ENCODE results near the gene MED20.
A peak's percentile ranks its signal among the peaks of the same experiment; 100 is the strongest.

Gene MED20

DNA sequence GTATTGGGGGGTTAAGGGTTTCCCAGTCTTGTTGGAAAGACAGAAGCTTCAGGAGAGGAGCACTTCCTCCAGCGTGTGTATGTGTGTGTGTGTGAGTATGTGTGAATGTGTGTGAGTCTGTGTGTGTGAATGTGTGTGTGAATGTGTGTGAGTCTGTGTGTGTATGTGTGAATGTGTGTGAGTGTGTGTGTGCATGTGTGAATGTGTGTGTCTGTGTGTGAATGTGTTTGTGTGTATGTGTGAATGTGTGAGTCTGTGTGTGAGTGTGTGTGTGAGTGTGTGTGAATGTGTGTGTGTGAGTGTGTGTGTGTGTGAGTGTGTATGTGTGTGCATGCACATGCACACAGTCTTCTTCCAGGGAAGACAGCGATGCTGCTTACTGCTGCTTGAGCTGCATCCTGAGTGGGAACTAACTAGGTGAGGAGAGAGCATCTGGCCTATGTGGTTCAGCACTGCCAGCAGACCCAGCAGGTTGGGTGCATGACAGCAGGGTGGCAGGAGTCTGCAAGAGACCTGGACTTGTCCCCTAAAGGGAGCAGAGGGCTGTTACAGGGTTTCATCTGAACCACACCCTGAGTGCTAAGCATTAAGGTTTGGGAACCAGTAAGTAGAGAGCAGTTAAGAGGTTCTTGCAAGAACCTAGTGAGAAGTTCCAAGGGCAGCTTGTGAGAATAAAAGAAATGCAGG is 43.4 kb upstream of the MED20 start:
- Histone ChIP-seq H3K4me2 (ENCODE audit: insufficient read depth, low read length) (no peak overlapping the region), H3K4me1 (ENCODE audit: insufficient read depth, low read length) (no peaks in the 10 kb centered on the region), H3K27me3 (ENCODE audit: insufficient read depth, low read length, poor library complexity) (no peaks in the 10 kb centered on the region), H4K20me1 (ENCODE audit: insufficient read depth, low read length) (no peaks in the 10 kb centered on the region), H3K36me3 (ENCODE audit: insufficient read depth, low read length) (peaks cover 5% of the 10 kb centered on the region; the same call in 1 of the 2 replicates), H3K9me3 (ENCODE audit: insufficient read depth, low read length, severe bottlenecking) (no peaks in the 10 kb centered on the region), H2AFZ (ENCODE audit: low read depth, low read length) (no peak overlapping the region), H3K27ac (ENCODE audit: low read length) (no peak overlapping the region; the same call in 1 of the 2 replicates), H3K79me2 (ENCODE audit: insufficient read depth, low read length) (peaks cover 7% of the 10 kb centered on the region; the same call in 1 of the 2 replicates), H3K9ac (ENCODE audit: low read depth, low read length) (no peak overlapping the region), H3K4me3 (ENCODE audit: low read depth in 1 of 2, low read length in 2 of 2) (no peak overlapping the region)
- peak; percentile 62 for ATAC-seq (ENCODE audit: insufficient read depth, low read depth)
- peak; percentile 31 for DNase-seq
- no peak for TF ChIP-seq EZH2 (IDR thresholded peaks at IDR 0.05; ENCODE audit: borderline replicate concordance, low read depth, low read length, severe bottlenecking)
- TF ChIP-seq, protein P1, sequence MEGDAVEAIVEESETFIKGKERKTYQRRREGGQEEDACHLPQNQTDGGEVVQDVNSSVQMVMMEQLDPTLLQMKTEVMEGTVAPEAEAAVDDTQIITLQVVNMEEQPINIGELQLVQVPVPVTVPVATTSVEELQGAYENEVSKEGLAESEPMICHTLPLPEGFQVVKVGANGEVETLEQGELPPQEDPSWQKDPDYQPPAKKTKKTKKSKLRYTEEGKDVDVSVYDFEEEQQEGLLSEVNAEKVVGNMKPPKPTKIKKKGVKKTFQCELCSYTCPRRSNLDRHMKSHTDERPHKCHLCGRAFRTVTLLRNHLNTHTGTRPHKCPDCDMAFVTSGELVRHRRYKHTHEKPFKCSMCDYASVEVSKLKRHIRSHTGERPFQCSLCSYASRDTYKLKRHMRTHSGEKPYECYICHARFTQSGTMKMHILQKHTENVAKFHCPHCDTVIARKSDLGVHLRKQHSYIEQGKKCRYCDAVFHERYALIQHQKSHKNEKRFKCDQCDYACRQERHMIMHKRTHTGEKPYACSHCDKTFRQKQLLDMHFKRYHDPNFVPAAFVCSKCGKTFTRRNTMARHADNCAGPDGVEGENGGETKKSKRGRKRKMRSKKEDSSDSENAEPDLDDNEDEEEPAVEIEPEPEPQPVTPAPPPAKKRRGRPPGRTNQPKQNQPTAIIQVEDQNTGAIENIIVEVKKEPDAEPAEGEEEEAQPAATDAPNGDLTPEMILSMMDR (IDR thresholded peaks at IDR 0.05; ENCODE audit: borderline replicate concordance, extremely low read depth, low read length, poor library complexity, severe bottlenecking): peak; percentile 9

DNA sequence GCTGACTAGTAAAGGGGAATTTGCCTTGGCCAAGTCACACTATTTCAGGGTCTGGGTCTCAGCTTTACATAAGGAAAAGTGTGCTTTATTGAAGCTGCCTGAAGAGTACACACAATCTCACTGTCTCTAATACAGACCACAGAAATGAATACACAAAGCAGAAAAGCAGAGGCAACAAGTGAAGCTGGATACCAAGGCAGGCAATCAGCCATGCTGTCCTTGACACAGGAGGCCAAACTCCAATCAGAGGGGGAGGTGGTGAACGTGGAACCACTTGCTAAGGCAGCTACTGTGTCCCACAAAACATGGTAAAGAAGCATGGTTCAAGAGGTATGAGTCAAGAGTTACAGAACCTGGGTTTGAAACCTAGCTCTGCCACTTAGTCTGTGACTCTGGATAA is 42.4 kb upstream of the MED20 start:
- H3K27me3 ChIP-seq (ENCODE audit: insufficient read depth, low read length, poor library complexity): no peaks in the 10 kb centered on the region
- no peak overlapping the region for H2AFZ ChIP-seq (ENCODE audit: low read depth, low read length)
- H3K4me1 ChIP-seq (ENCODE audit: insufficient read depth, low read length): no peaks in the 10 kb centered on the region
- no peak overlapping the region for H3K9ac ChIP-seq (ENCODE audit: low read depth, low read length)
- TF ChIP-seq, protein P1 (IDR thresholded peaks at IDR 0.05; ENCODE audit: borderline replicate concordance, extremely low read depth, low read length, poor library complexity, severe bottlenecking): no peak
- TF ChIP-seq EZH2 (IDR thresholded peaks at IDR 0.05; ENCODE audit: borderline replicate concordance, low read depth, low read length, severe bottlenecking): no peak
- no peaks in the 10 kb centered on the region for H3K9me3 ChIP-seq (ENCODE audit: insufficient read depth, low read length, severe bottlenecking)
- ATAC-seq (ENCODE audit: insufficient read depth, low read depth): no peak
- no peaks in the 10 kb centered on the region for H4K20me1 ChIP-seq (ENCODE audit: insufficient read depth, low read length)
- 0 out of 2 replicates have a peak overlapping the region, but pooled peaks have one; percentile 11 for H3K27ac ChIP-seq (ENCODE audit: low read length)
- H3K79me2 ChIP-seq (ENCODE audit: insufficient read depth, low read length): peaks cover 7% of the 10 kb centered on the region; the same call in 1 of the 2 replicates
- no peak overlapping the region for H3K4me3 ChIP-seq (ENCODE audit: low read depth in 1 of 2, low read length in 2 of 2)
- no peak overlapping the region for H3K4me2 ChIP-seq (ENCODE audit: insufficient read depth, low read length)
- DNase-seq: no peak
- H3K36me3 ChIP-seq (ENCODE audit: insufficient read depth, low read length): peaks cover 5% of the 10 kb centered on the region; the same call in 1 of the 2 replicates

DNA sequence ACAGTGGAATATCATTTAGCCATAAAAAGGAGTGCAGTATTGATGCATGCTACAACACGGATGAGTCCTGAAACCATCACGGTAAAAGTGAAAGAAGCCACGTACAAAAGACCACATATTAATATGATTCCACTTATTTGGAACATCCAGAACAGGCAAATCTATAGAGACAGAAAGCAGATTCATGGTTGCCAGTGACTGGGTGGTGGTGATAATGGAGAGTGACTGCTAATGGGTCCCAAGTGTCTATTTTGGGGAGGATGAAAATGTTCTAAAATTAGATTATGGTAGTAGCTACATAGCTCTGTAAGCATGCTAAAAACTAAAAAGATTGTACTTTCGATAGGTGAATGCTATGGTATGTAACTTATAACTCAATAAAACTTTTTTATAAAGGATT is 39.1 kb upstream of the MED20 start:
- no peaks in the 10 kb centered on the region for H4K20me1 ChIP-seq (ENCODE audit: insufficient read depth, low read length)
- DNase-seq: no peak
- H3K36me3 ChIP-seq (ENCODE audit: insufficient read depth, low read length): peaks cover 5% of the 10 kb centered on the region; the same call in 1 of the 2 replicates
- no peak overlapping the region for H3K4me3 ChIP-seq (ENCODE audit: low read depth in 1 of 2, low read length in 2 of 2)
- no peak for ATAC-seq (ENCODE audit: insufficient read depth, low read depth)
- no peaks in the 10 kb centered on the region for H3K9me3 ChIP-seq (ENCODE audit: insufficient read depth, low read length, severe bottlenecking)
- no peak overlapping the region for H3K4me2 ChIP-seq (ENCODE audit: insufficient read depth, low read length)
- no peaks in the 10 kb centered on the region for H3K4me1 ChIP-seq (ENCODE audit: insufficient read depth, low read length)
- H2AFZ ChIP-seq (ENCODE audit: low read depth, low read length): no peak overlapping the region
- H3K9ac ChIP-seq (ENCODE audit: low read depth, low read length): no peak overlapping the region
- H3K27me3 ChIP-seq (ENCODE audit: insufficient read depth, low read length, poor library complexity): no peaks in the 10 kb centered on the region
- H3K79me2 ChIP-seq (ENCODE audit: insufficient read depth, low read length): peaks cover 8% of the 10 kb centered on the region; the same call in 1 of the 2 replicates
- no peak overlapping the region for H3K27ac ChIP-seq (ENCODE audit: low read length)
- TF ChIP-seq, protein P1 (IDR thresholded peaks at IDR 0.05; ENCODE audit: borderline replicate concordance, extremely low read depth, low read length, poor library complexity, severe bottlenecking): no peak
- no peak for TF ChIP-seq EZH2 (IDR thresholded peaks at IDR 0.05; ENCODE audit: borderline replicate concordance, low read depth, low read length, severe bottlenecking)
